ENCODE data around the gene NMS. TPM values are rescaled to one million over a fixed set of nuclear protein-coding genes. Genes with fewer than 3 reads are reported as not detected.
A peak's percentile ranks its signal among the peaks of the same experiment; 100 is the strongest.

NMS gene, protein sequence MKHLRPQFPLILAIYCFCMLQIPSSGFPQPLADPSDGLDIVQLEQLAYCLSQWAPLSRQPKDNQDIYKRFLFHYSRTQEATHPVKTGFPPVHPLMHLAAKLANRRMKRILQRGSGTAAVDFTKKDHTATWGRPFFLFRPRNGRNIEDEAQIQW
- total RNA-seq = not detected

DNA sequence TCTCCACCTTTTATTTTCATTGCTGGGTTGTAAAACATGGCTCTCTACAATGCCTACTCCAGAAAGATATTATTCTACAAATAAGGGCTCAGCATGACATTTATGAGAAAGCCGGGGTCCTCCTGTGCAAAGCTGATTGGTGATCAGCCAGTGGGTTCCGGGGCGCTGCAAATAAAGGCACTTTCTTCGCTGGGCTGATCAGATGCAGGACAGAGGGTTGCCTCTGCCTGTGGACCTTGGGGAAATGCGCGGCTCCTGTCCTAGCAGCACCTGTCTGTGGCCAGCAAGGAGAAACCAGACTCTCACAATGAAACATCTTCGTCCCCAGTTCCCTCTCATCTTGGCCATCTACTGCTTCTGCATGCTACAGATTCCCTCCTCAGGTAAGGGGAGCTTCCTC is at the start of gene NMS:
Gene NMS, plus strand, starts transcription at position 301 of the 400 bp plus-strand sequence. Its CDS starts 7 bp downstream, at position 308.
- CTCF ChIA-PET = no interaction called here
- Mint-ChIP-seq H3K9me3 (ENCODE audit: low read depth) (no peaks in the 10 kb centered on the region), H3K27ac (no peak within 1 kb of the TSS), H3K4me3 (no peak within 1 kb of the TSS), H3K36me3 (no peaks in the 10 kb centered on the region), H3K4me1 (no peaks in the 10 kb centered on the region), H3K27me3 (peaks cover 25% of the 10 kb centered on the region)
- ATAC-seq = no peak
- DNase-seq = no peak

DNA sequence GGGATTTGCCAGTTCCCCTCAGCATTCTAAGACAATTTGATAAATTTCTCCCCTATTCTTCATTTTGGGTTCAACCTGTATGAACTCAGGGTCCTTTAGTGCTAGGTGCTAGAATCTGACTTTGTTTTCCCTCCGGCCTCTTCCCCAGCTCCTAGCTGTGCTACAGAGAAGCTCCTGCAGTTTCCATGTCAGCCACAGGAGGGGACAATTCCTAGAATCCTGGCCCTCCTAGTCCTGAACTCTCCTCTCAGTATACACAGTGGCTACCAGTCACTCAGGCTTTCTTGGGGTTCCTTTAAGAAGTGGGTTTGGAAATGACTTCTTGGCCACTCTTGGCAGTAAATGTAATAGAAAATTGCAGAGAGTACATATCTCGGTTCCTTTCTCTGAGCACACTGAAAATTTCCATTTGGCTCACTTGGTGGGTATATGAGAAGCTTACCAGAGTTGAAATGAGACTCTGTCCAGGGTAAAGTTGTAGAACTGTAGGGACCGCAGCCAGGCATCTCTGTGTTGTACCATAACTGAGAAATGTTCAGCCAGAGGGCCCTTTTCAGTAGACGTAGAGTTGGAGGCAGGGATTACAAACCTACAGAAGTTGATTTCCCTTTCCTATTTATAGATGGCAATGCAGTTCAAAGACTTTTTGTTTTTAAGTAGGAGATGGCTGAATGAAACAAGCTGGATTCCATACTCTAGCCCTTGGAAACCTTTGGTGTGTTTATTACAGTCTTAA is 47.8 kb upstream of the NMS start:
- Mint-ChIP-seq H3K4me1 (peaks cover 7% of the 10 kb centered on the region), H3K4me3 (no peak overlapping the region), H3K9me3 (ENCODE audit: low read depth) (no peaks in the 10 kb centered on the region), H3K27ac (no peak overlapping the region), H3K27me3 (peaks cover 5% of the 10 kb centered on the region), H3K36me3 (no peaks in the 10 kb centered on the region)
- ATAC-seq = no peak
- no peak for DNase-seq
- CTCF ChIA-PET = no interaction called here

DNA sequence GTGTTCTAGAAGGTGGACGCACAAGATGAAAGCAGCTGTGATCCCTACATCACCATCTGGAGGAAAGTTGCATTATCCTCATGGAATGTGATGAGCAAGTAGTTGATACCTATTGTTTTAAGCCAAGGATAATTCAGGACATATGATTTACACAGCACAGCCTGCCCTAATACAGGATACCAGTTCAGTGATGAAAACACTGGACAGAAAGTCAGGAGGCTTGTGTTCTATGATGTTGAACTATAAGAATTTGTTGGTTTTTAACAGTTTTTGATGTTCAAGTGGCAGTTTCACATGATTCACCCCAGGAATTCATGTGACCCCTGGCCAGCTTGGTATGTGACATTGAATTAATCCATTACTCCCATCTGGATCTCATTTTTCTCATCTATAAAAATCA is 46.7 kb upstream of the NMS start:
- no peak for ATAC-seq

DNA sequence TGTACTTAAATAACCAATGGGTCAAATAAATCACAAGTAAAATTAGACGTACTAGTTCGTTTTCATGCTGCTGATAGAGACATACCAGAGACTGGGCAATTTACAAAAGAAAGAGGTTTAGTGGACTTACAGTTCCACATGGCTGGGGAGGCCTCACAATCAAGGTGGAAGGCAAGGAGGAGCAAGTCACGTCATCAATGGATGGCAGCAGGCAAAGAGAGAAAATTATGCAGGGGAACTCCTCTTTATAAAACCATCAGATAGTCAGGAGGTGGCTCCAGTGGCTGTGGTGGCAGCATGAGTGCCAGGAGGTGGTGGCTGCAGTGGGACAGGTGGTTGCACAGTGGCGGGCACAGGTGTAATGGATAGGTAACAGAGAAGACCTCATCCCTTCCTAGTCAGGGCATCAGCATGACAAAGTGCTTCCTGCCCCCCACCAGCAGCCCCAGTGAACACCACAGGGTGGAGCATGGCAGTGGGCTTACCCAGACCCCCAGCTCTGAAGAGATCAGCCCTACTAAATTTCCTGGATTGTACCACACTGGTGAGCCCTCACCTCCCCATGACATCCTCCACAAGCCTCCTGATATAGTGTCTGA is 45.9 kb upstream of the NMS start:
- no peak overlapping the region for H3K27ac Mint-ChIP-seq
- no peak for DNase-seq
- H3K36me3 Mint-ChIP-seq = no peaks in the 10 kb centered on the region
- H3K9me3 Mint-ChIP-seq (ENCODE audit: low read depth) = no peaks in the 10 kb centered on the region
- no peak for ATAC-seq
- CTCF ChIA-PET = interaction anchor here (0.6 kb wide), 1 partner anchor 166 kb away, joined by 3 read pairs; no protein-coding TSS in a partner anchor
- H3K4me3 Mint-ChIP-seq = no peak overlapping the region
- peaks cover 5% of the 10 kb centered on the region for H3K4me1 Mint-ChIP-seq
- H3K27me3 Mint-ChIP-seq = peaks cover 20% of the 10 kb centered on the region

More for the DNA sequence above, 46.7 kb upstream of the NMS start:
- peaks cover 5% of the 10 kb centered on the region for H3K4me1 Mint-ChIP-seq
- no peak overlapping the region for H3K4me3 Mint-ChIP-seq
- H3K27me3 Mint-ChIP-seq = peaks cover 12% of the 10 kb centered on the region
- CTCF ChIA-PET = no interaction called here
- DNase-seq = no peak
- no peaks in the 10 kb centered on the region for H3K36me3 Mint-ChIP-seq
- H3K27ac Mint-ChIP-seq = no peak overlapping the region
- no peaks in the 10 kb centered on the region for H3K9me3 Mint-ChIP-seq (ENCODE audit: low read depth)

DNA sequence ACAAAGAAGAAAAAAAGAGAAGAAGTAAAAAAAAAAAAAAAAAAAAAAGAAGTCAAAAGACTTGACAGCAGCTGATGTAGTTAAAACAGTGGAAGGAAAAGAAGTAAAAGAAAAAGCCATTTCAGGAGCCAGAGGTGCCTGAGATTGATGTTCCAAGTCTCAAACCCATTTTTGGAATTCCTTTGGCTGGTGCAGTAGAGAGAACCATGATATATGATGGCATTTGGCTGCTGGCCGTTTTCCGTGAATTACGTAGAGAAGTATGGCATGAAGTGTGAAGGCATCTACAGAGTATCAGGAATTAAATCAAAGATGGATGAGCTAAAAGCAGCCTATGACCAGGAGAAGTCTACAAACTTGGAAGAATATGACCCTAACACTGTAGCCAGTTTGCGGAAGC is 45.2 kb upstream of the NMS start:
- CTCF ChIA-PET = interaction anchor here (0.6 to 1.4 kb wide), 3 partner anchors 14 to 166 kb away, joined by 3 read pairs; no protein-coding TSS in a partner anchor
- Mint-ChIP-seq H3K4me3 (no peak overlapping the region), H3K9me3 (ENCODE audit: low read depth) (no peaks in the 10 kb centered on the region), H3K27ac (no peak overlapping the region), H3K27me3 (peaks cover 26% of the 10 kb centered on the region), H3K36me3 (no peaks in the 10 kb centered on the region), H3K4me1 (peaks cover 5% of the 10 kb centered on the region)
- no peak for DNase-seq
- ATAC-seq = no peak

DNA sequence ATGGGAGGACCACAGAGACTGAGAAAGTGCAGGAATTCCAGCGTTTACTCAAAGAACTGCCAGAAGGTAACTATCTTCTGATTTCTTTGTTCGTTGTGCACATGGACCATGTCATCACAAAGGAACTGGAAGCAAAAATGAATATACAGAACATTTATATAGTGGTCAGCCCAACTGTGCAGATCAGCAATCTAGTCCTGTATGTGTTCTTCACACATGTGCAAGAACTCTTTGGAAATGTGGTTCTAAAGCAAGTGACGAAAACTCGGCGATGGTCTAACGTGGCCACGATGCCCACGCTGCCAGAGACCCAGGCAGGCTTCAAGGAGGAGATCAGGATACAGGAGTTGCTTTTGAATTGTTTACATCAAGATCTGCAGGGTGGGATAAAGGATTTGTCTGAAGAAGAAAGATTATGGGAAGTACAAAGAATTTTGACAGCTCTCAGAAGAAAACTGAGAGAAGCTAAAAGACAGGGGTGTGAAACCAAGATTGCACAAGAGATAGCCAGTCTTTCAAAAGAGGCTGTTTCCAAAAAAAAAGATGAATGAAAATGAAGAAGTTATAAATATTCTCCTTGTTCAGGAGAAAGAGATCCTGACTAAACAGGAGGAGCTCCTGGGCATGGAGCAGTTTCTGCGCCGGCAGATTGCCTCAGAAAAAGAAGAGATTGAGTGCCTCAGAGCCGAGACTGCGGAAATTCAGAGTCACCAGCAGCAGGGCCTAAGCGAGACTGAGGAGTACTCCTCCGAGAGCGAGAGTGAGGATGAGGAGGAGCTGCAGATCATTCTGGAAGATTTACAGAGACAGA is 44.5 kb upstream of the NMS start:
- Mint-ChIP-seq H3K4me1 (peaks cover 5% of the 10 kb centered on the region), H3K27me3 (peaks cover 32% of the 10 kb centered on the region), H3K9me3 (ENCODE audit: low read depth) (peaks cover 5% of the 10 kb centered on the region), H3K4me3 (no peak overlapping the region), H3K36me3 (no peaks in the 10 kb centered on the region), H3K27ac (no peak overlapping the region)
- DNase-seq (no peak), ATAC-seq (no peak)
- CTCF ChIA-PET = interaction anchor here (0.6 to 1.4 kb wide), 3 partner anchors 13 to 947 kb away, joined by 3 read pairs; no protein-coding TSS in a partner anchor

DNA sequence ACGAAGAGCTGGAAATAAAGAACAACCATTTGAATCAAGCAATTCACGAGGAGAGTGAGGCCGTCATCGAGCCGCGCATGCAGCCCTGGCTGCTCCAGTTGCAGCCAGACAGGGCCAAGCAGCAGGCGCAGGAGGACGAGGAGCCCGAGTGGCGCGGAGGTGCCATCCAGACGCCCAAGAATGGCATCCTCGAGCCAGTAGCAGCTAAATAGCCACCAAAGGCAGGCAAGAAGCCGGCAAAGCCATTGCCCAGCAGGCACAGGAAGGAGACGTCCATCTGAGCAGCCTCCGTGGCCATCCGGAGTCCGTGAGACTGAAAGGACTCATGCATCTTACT is 43.9 kb upstream of the NMS start:
- peaks cover 34% of the 10 kb centered on the region for H3K27me3 Mint-ChIP-seq
- H3K27ac Mint-ChIP-seq = no peak overlapping the region
- CTCF ChIA-PET = interaction anchor here (1.2 to 1.4 kb wide), 2 partner anchors 12 to 73 kb away, joined by 3 read pairs; no protein-coding TSS in a partner anchor
- peaks cover 5% of the 10 kb centered on the region for H3K9me3 Mint-ChIP-seq (ENCODE audit: low read depth)
- no peak overlapping the region for H3K4me3 Mint-ChIP-seq
- ATAC-seq (no peak), DNase-seq (no peak)
- H3K36me3 Mint-ChIP-seq = peaks cover 1% of the 10 kb centered on the region
- H3K4me1 Mint-ChIP-seq = peaks cover 5% of the 10 kb centered on the region

DNA sequence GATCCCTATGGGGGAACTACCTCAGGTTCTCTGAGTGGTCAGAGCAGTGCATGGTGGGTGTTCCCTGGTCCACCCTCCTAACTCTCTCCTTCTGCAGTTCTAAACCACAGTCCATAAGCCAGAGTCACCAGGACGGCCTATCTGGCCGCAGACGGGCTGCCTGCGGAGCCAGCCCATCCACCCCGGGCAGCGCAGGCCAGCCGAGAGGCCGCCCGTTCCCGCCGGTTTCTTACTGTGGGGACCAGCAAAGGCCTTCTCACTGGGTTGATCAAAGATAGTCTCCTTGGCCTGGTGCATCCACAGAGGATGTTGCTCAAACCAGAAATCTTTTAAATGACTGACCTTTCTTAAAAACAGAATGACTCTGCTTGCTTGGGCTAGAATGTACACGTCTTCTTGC is 43.2 kb upstream of the NMS start:
- peaks cover 34% of the 10 kb centered on the region for H3K27me3 Mint-ChIP-seq
- CTCF ChIA-PET = no interaction called here
- DNase-seq (no peak), ATAC-seq (no peak)
- no peak overlapping the region for H3K27ac Mint-ChIP-seq
- peaks cover 1% of the 10 kb centered on the region for H3K36me3 Mint-ChIP-seq
- no peak overlapping the region for H3K4me3 Mint-ChIP-seq
- H3K9me3 Mint-ChIP-seq (ENCODE audit: low read depth) = peaks cover 5% of the 10 kb centered on the region
- H3K4me1 Mint-ChIP-seq = peaks cover 5% of the 10 kb centered on the region

DNA sequence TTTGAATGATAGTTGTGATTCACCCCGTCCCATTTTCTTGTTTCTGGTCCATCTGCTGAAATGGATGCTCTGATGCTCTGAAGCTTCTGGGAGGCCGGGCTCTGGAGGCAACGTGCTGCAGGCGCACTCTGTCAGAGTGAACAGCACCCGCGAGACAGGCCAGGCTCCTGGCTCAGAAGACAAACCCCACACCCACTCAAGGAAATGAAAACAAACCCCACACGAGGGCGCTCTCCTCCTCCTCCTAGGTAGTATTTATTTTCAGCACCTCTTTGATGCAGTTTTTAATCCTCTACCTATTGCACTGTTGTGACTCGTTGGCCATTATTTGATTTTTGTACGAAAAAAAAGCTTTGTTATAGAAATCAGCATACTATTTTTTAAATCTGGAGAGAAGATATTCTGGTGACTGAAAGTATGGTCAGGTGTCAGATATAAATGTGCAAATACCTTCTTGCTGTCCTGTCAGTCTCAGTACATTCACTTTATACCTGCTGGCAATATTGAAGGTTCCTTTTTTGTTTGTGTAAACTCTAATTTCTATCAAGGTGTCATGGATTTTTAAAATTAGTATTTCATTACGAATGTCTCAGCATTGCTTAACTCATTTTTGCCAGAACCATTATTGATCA is 42.5 kb upstream of the NMS start:
- Mint-ChIP-seq H3K27ac (no peak overlapping the region), H3K9me3 (ENCODE audit: low read depth) (peaks cover 5% of the 10 kb centered on the region), H3K4me3 (no peak overlapping the region), H3K27me3 (peaks cover 37% of the 10 kb centered on the region), H3K36me3 (peaks cover 1% of the 10 kb centered on the region), H3K4me1 (peaks cover 5% of the 10 kb centered on the region)
- DNase-seq = peak; percentile 77
- ATAC-seq = peak; percentile 73
- CTCF ChIA-PET = interaction anchor here (0.9 kb wide), 1 partner anchor 21 kb away, joined by 3 read pairs; no protein-coding TSS in a partner anchor

DNA sequence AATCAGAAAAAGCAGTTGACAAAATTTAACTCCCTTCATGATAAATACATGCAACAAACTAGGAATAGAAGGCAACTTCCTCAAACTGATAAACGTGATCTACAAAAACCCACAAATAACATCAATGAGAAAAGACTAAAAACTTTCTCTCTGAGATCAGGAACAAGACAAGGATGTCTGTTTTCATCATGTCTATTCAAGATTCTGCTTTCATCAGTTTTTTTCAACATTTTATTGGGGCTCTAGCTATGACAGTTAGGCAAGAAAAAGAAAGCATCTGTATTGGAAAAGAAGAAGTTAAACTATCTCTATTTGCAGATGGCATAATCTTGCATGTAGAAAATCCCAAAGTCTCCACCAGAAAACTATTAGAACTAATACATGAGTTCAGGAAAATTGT is 40.6 kb upstream of the NMS start:
- no peak for DNase-seq
- Mint-ChIP-seq H3K27ac (no peak overlapping the region), H3K4me3 (no peak overlapping the region), H3K4me1 (peaks cover 5% of the 10 kb centered on the region), H3K27me3 (peaks cover 39% of the 10 kb centered on the region), H3K9me3 (ENCODE audit: low read depth) (peaks cover 5% of the 10 kb centered on the region), H3K36me3 (peaks cover 1% of the 10 kb centered on the region)
- CTCF ChIA-PET = no interaction called here
- ATAC-seq = no peak

DNA sequence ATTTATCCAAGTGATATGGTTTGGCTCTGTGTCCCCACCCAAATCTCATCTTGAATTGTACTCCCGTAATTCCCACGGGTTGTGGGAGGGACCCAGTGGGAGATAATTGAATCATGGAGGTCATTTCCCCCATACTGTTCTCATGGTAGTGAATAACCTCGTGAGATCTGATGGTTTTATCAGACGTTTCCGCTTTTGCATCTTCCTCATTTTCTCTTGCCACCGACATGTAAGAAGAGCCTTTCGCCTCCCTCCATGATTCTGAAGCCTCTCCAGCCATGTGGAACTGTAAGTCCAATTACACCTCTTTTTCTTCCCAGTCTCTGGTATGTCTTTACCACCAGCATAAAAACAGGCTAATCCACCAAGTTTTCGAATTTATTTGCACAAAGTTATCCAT is 32.5 kb upstream of the NMS start:
- Mint-ChIP-seq H3K4me3 (no peak overlapping the region), H3K4me1 (no peaks in the 10 kb centered on the region), H3K27ac (no peak overlapping the region), H3K27me3 (peaks cover 23% of the 10 kb centered on the region), H3K9me3 (ENCODE audit: low read depth) (no peaks in the 10 kb centered on the region), H3K36me3 (no peaks in the 10 kb centered on the region)
- ATAC-seq = no peak
- no peak for DNase-seq
- CTCF ChIA-PET = no interaction called here

DNA sequence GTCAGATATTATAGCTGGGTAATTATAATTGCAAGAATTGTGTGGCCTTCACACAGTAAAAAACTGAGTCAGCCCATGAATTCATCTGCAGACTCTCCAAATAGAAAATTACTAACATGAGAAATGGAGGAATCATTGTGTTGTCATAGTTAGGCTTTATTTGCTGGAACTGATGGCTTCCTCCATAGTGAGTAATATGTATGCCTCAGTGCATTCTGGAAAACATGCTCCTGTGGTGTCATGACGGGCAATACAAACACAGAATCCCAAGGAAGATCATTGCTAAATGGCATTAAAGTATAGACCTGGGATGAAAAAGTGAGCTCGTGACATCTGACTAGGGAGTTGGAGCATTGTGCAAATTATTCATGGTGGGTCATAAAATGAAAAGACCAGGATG is 23.6 kb upstream of the NMS start:
- H3K4me3 Mint-ChIP-seq = no peak overlapping the region
- no peak overlapping the region for H3K27ac Mint-ChIP-seq
- DNase-seq = no peak
- H3K4me1 Mint-ChIP-seq = no peaks in the 10 kb centered on the region
- CTCF ChIA-PET = no interaction called here
- no peaks in the 10 kb centered on the region for H3K36me3 Mint-ChIP-seq
- H3K27me3 Mint-ChIP-seq = no peaks in the 10 kb centered on the region
- H3K9me3 Mint-ChIP-seq (ENCODE audit: low read depth) = no peaks in the 10 kb centered on the region
- ATAC-seq = no peak

DNA sequence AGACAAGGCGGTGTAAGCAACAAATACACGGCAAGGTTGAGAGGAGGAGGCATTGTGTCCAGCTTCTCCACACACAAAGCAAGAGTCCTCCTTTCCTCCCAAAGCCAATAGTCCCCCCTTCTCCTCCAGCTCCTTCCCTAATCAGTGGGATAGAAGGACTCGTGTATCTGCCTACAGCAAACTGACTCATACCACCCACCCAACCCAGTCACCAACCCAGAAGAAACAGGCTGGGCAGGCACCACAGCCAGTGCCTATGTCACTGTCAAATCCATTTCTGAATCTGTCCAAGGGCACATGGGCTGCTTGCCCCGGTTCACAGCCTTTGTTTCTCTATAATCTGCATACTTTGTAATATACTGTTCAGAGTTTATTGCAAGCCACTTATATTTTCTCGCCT is 19.2 kb upstream of the NMS start:
- CTCF ChIA-PET = no interaction called here
- no peak overlapping the region for H3K27ac Mint-ChIP-seq
- H3K36me3 Mint-ChIP-seq = no peaks in the 10 kb centered on the region
- DNase-seq (no peak), ATAC-seq (no peak)
- peaks cover 4% of the 10 kb centered on the region for H3K9me3 Mint-ChIP-seq (ENCODE audit: low read depth)
- H3K4me3 Mint-ChIP-seq = no peak overlapping the region
- H3K4me1 Mint-ChIP-seq = no peaks in the 10 kb centered on the region
- H3K27me3 Mint-ChIP-seq = peaks cover 2% of the 10 kb centered on the region

Measured in activated CD8-positive, alpha-beta memory T cell treated with anti-CD3 and anti-CD28 coated beads, Interleukin-2, amount 10 ng/mL, durations not matched to agents 7 days and 5 days (primary cell).